K562 (cell line): ENCODE results near the gene PTGFR. TPM values are rescaled to one million over a fixed set of nuclear protein-coding genes. Genes with fewer than 3 reads are reported as not detected.

Source experiments
- ATAC-seq: fragments of 200-7000 bp; cut with Tn5 transposase; 3 replicates; pipeline ENCODE4 v1.9.1; 2020; ENCODE audit warnings: moderate library complexity
- BruUV-seq: library from RNA; stranded (reverse); fragments of 400-500 nt; replicated peaks from 2 replicates; lab custom pipeline; 2021; lab: Mats Ljungman, UMichigan
- CTCF ChIA-PET: fragments of 300-600 bp; formaldehyde crosslinking; extraction: SDS; loops from one replicate; lab custom pipeline; 2021; ENCODE audit warnings: low intra/inter-chr PET ratio; lab: Yijun Ruan, JAX
- POLR2A ChIA-PET: fragments of 300-600, 350-650 bp; sonication (Branson Sonifier 250); formaldehyde crosslinking; extraction: SDS; loops from one replicate; lab custom pipeline; 2021; ENCODE audit warnings: antibody characterized with exemption, inconsistent platforms; lab: Yijun Ruan, JAX
- DNase-seq, 4 experiments: peaks; one replicate each; pipeline versions ENCODE4 v3.0.0 to v3.0.0-alpha.2; 2011 to 2018; ENCODE audit warnings: low spot score in 3 of 4, mixed read lengths in 3 of 4; ENCODE audit errors: extremely low read depth in 1 of 4
- FAIRE-seq: peaks from 2 replicates; lab custom pipeline; 2011; peaks lifted over from hg19 to GRCh38; lab: Jason Lieb, UNC
- H2AFZ ChIP-seq: 2 replicates; pipeline ENCODE4 v1.6.0; 2011; ENCODE audit warnings: low read depth, low read length, control low read depth, inconsistent platforms
- H3K27ac ChIP-seq: fragments of 200-600 bp; 3 replicates; pipeline ENCODE4 v1.8.0; 2011; ENCODE audit warnings: low read depth, mild to moderate bottlenecking, control low read depth, inconsistent platforms, low read length, moderate library complexity, mixed read lengths; ENCODE audit errors: extremely low read depth
- H3K27me3 ChIP-seq, 2 experiments: fragments of 300-600 bp in 1 of 2; 2 replicates in 1 of 2; 3 replicates in 1 of 2; pipeline versions ENCODE4 v1.6.0 to v1.8.0; 2011; ENCODE audit warnings: inconsistent platforms in 2 of 2, low read length in 2 of 2, mild to moderate bottlenecking in 1 of 2, mixed read lengths in 1 of 2, moderate library complexity in 1 of 2; ENCODE audit not compliant: control insufficient read depth in 2 of 2, insufficient read depth in 2 of 2
- H3K36me3 ChIP-seq: fragments of 300-600 bp; 3 replicates; pipeline ENCODE4 v1.8.0; 2011; ENCODE audit warnings: mild to moderate bottlenecking, low read length, inconsistent platforms; ENCODE audit not compliant: control insufficient read depth, insufficient read depth
- H3K4me1 ChIP-seq, 2 experiments: fragments of 200-600 bp in 1 of 2; replicated peaks in 1 of 2; 2 replicates in 1 of 2; 3 replicates in 1 of 2; pipeline versions ENCODE4 v1.5.1 to v1.8.0; 2011; ENCODE audit warnings: inconsistent platforms in 2 of 2, low read length in 2 of 2, mild to moderate bottlenecking in 1 of 2, mixed read lengths in 1 of 2, moderate library complexity in 1 of 2; ENCODE audit not compliant: control insufficient read depth in 2 of 2, insufficient read depth in 2 of 2
- H3K4me2 ChIP-seq: 2 replicates; pipeline ENCODE4 v1.6.1; 2011; ENCODE audit warnings: low read length, control low read depth, inconsistent platforms, mixed read lengths; ENCODE audit not compliant: insufficient read depth
- H3K4me3 ChIP-seq: fragments of 200-600 bp; sonication (generic), shearing (Covaris generic); 2 replicates; pipeline ENCODE4 v1.5.1; 2016; ENCODE audit warnings: control low read depth, inconsistent platforms
- H3K79me2 ChIP-seq: fragments of 200-600 bp; 3 replicates; pipeline ENCODE4 v1.8.0; 2011; ENCODE audit warnings: low read length, inconsistent platforms; ENCODE audit not compliant: control insufficient read depth, insufficient read depth
- H3K9ac ChIP-seq, 2 experiments: 2 replicates each; pipeline versions ENCODE4 v1.6.0 to v1.6.1; 2011; ENCODE audit warnings: low read depth in 2 of 2, low read length in 2 of 2, control low read depth in 1 of 2, inconsistent platforms in 1 of 2, mild to moderate bottlenecking in 1 of 2, mixed read lengths in 1 of 2; ENCODE audit not compliant: insufficient read depth in 1 of 2
- H3K9me1 ChIP-seq: one replicate; pipeline ENCODE4 v1.6.0; 2011; ENCODE audit warnings: inconsistent platforms, mild to moderate bottlenecking, low read length, moderate library complexity; ENCODE audit not compliant: control insufficient read depth, insufficient read depth
- H3K9me3 ChIP-seq: replicated peaks from 2 replicates; pipeline ENCODE4 v1.5.1; 2011; ENCODE audit warnings: low read depth, low read length, inconsistent platforms; ENCODE audit not compliant: control insufficient read depth, insufficient read depth
- H4K20me1 ChIP-seq: replicated peaks from 2 replicates; pipeline ENCODE4 v1.6.1; 2011; ENCODE audit warnings: low read length, inconsistent platforms, mixed read lengths; ENCODE audit not compliant: control insufficient read depth, insufficient read depth
- ARHGAP35 ChIP-seq: fragments of 450-650 bp; IDR thresholded peaks from 2 replicates; pipeline ENCODE4 v1.6.1; 2018; ENCODE audit not compliant: partially characterized antibody
- CREBBP ChIP-seq: IDR thresholded peaks from one replicate; pipeline ENCODE4 v1.6.1; 2012; ENCODE audit warnings: low read depth, mild to moderate bottlenecking, control low read depth, inconsistent platforms, low read length
- GTF2E2 ChIP-seq: fragments of 200-800 bp; sonication (Bioruptor generic); IDR thresholded peaks from 2 replicates; pipeline ENCODE4 v1.6.1; 2016; ENCODE audit warnings: missing genetic modification characterization, missing compliant biosample characterization
- MCM2 ChIP-seq: fragments of 450-650 bp; IDR thresholded peaks from 2 replicates; pipeline ENCODE4 v1.6.1; 2017; ENCODE audit warnings: low read depth, mild to moderate bottlenecking
- NFATC3 ChIP-seq: fragments of 450-650 bp; IDR thresholded peaks from 2 replicates; pipeline ENCODE4 v1.6.1; 2017; ENCODE audit warnings: mild to moderate bottlenecking
- RHOXF2B ChIP-seq: fragments of 250-450 bp; sonication (Bioruptor Pico); conservative IDR thresholded peaks from 2 replicates; pipeline ENCODE4 v1.5.1; 2021
- SAFB ChIP-seq: fragments of 200-400 bp; formaldehyde crosslinking; IDR thresholded peaks from 2 replicates; pipeline ENCODE4 v1.6.1; 2017; ENCODE audit warnings: low read depth, low read length, borderline replicate concordance
- ZNF668 ChIP-seq: fragments of 250-450 bp; sonication (Bioruptor Pico); IDR thresholded peaks from 2 replicates; pipeline ENCODE4 v1.8.0; 2022; ENCODE audit warnings: mild to moderate bottlenecking, inconsistent platforms
- ZSCAN32 ChIP-seq: fragments of 450-650 bp; formaldehyde crosslinking; IDR thresholded peaks from 2 replicates; pipeline ENCODE4 v1.4.0; 2020; ENCODE audit warnings: mild to moderate bottlenecking, moderate library complexity
- WGBS: fragments of 100-300 bp; shearing (Covaris generic); methylation state at CpG from one replicate; pipeline ENCODE4 v1.1.6; 2016; ENCODE audit warnings: low coverage, mixed read lengths; ENCODE audit not compliant: insufficient coverage; ENCODE audit errors: missing lambda C conversion rate; 5-methylcytosine and 5-hydroxymethylcytosine counted together
- in situ Hi-C: fragments of 300-500 bp; cut with MboI; formaldehyde crosslinking; loops from 4 replicates; pipeline ENCODE4 v1.15.0; 2018; ENCODE audit warnings: inconsistent platforms, mixed read lengths
- intact Hi-C: fragments of 100-400 bp; cut with micrococcal nuclease; formaldehyde crosslinking; loops from 2 replicates; pipeline ENCODE4 v1.14.2; 2022
- polyA plus RNA-seq, 8 experiments: library from polyadenylated mRNA; depleted of rRNA in 4 of 8; stranded (reverse) in 5 of 8; unstranded in 3 of 8; fragments of >200 nt; fragmentation: Nextera tagmentation in 2 of 8; fragmentation: Illumina TruSeq in 1 of 8; extraction: Ambion mirVana in 2 of 8; extraction: Trizol in 1 of 8; gene quantifications; 2 replicates each; pipeline versions ENCODE4 v1.2.1 to v1.2.3, GENCODE V29; 2011 to 2014; ENCODE audit warnings: inconsistent platforms in 1 of 8, missing spikeins in 1 of 8
- total RNA-seq, 7 experiments: library from RNA; depleted of rRNA in 6 of 7; stranded (reverse); fragments of >200 nt in 6 of 7; fragmentation: Illumina TruSeq in 2 of 7; extraction: Trizol in 2 of 7; gene quantifications; 2 replicates each; pipeline versions ENCODE4 v1.2.1 to v1.2.3, GENCODE V29; 2011 to 2021; ENCODE audit warnings: low replicate concordance in 1 of 7
- TF ChIP-seq, protein P1 (sequence below): fragments of 250-450 bp; sonication (Bioruptor Pico); IDR thresholded peaks from 2 replicates; pipeline ENCODE4 v1.8.0; 2022; ENCODE audit warnings: inconsistent platforms, mild to moderate bottlenecking, moderate library complexity, borderline replicate concordance
- TF ChIP-seq, protein P2 (sequence below): fragments of 250-450 bp; sonication (Bioruptor Pico); IDR thresholded peaks from 2 replicates; pipeline ENCODE4 v1.8.0; 2021; ENCODE audit warnings: moderate library complexity, mild to moderate bottlenecking, inconsistent platforms

The PTGFR gene
- total and polyA plus RNA-seq, 9 of the 15 experiments (the other 6 are each of a cell fraction or from before 2014, with no cell fraction given), result 0.04 TPM; not detected in 8

DNA sequence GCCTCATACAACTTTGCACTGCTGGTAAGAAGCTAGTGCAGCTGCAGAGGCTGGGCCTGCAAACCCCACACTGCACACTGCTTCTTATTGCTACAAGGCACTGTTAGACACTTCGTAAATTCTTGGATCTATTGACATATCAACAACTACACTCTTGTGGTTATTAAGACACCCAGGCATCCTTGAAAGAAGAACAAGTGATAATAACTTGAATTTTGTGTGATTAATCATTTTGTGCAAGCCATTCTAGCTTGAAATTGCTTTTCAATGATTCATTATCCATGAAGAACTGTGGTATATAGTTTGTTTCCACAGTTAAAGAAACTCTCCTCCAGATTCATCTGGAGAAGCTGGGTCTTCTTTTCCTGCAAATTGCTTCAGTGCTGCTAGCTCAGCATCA is 95.8 kb downstream of the PTGFR start:
- WGBS, result 0% methylated on average over 1 of the region's 1 CpG
- H3K4me3 ChIP-seq, result no peak overlapping the region
- H3K27me3 ChIP-seq, result no peaks in the 10 kb centered on the region
- intact Hi-C loops, result no loop called here
- H3K9ac ChIP-seq, result no peak overlapping the region
- H3K27ac ChIP-seq, result no peak overlapping the region
- H2AFZ ChIP-seq, result no peak overlapping the region
- CTCF ChIA-PET, result no interaction called here
- H3K4me1 ChIP-seq, result no peaks in the 10 kb centered on the region
- H3K36me3 ChIP-seq, result no peaks in the 10 kb centered on the region
- POLR2A ChIA-PET, result no interaction called here
- BruUV-seq, result no TSS peak
- no peaks in the 10 kb centered on the region for H3K9me1 ChIP-seq
- H3K79me2 ChIP-seq, result no peaks in the 10 kb centered on the region
- H4K20me1 ChIP-seq, result no peaks in the 10 kb centered on the region
- FAIRE-seq (no peak), ATAC-seq (no peak), DNase-seq (no peak)
- H3K9me3 ChIP-seq, result no peaks in the 10 kb centered on the region
- in situ Hi-C loops, result no loop called here
- TF ChIP-seq NFATC3 (no peak), RHOXF2B (no peak), CREBBP (no peak), SAFB (no peak), MCM2 (no peak), ARHGAP35 (no peak), ZNF668 (no peak), GTF2E2 (tag) (no peak), ZSCAN32 (CRISPR knock-in tag) (no peak)
- TF ChIP-seq, protein P1, sequence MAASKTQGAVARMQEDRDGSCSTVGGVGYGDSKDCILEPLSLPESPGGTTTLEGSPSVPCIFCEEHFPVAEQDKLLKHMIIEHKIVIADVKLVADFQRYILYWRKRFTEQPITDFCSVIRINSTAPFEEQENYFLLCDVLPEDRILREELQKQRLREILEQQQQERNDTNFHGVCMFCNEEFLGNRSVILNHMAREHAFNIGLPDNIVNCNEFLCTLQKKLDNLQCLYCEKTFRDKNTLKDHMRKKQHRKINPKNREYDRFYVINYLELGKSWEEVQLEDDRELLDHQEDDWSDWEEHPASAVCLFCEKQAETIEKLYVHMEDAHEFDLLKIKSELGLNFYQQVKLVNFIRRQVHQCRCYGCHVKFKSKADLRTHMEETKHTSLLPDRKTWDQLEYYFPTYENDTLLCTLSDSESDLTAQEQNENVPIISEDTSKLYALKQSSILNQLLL (CRISPR knock-in tag), result no peak
- TF ChIP-seq, protein P2, sequence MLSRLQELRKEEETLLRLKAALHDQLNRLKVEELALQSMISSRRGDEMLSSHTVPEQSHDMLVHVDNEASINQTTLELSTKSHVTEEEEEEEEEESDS (CRISPR knock-in tag), result no peak
- H3K4me2 ChIP-seq, result no peak overlapping the region
